Panc1 (cell line): ENCODE results near the gene BLOC1S6. TPM values are rescaled to one million over a fixed set of nuclear protein-coding genes. Genes with fewer than 3 reads are reported as not detected.

Experiments used
- ATAC-seq: fragments of 200-7000 bp; cut with Tn5 transposase; 2 replicates; pipeline ENCODE4 v1.9.1; 2020; ENCODE audit warnings: mild to moderate bottlenecking, moderate library complexity
- BruUV-seq: library from RNA; stranded (reverse); fragments of 400-500 nt; replicated peaks from 2 replicates; lab custom pipeline; 2021; lab: Mats Ljungman, UMichigan
- CTCF ChIA-PET: fragments of 300-600 bp; sonication (Branson Sonifier 250); formaldehyde crosslinking; loops from one replicate; lab custom pipeline; 2022; ENCODE audit warnings: antibody characterized with exemption; lab: Charles Lee
- POLR2A ChIA-PET: fragments of 300-600 bp; sonication (Branson Sonifier 250); formaldehyde crosslinking; loops from one replicate; lab custom pipeline; 2022; ENCODE audit warnings: antibody characterized with exemption; lab: Charles Lee
- DNase-seq: peaks from one replicate; pipeline ENCODE4 v3.0.0-alpha.2; 2010; ENCODE audit warnings: low read depth, low spot score
- H3K27ac ChIP-seq: 2 replicates; pipeline ENCODE4 v1.5.1; 2011; ENCODE audit warnings: mild to moderate bottlenecking, low read length, inconsistent platforms
- H3K27me3 ChIP-seq: fragments of 200-500 bp; sonication (Bioruptor generic); 2 replicates; pipeline ENCODE4 v1.6.0; 2014; ENCODE audit warnings: low read length, inconsistent platforms; ENCODE audit not compliant: control insufficient read depth, insufficient read depth
- H3K36me3 ChIP-seq: fragments of 200-500 bp; sonication (Bioruptor generic); 2 replicates; pipeline ENCODE4 v1.5.1; 2014; ENCODE audit warnings: inconsistent platforms, mild to moderate bottlenecking, low read length, moderate library complexity; ENCODE audit not compliant: control insufficient read depth, insufficient read depth
- H3K4me1 ChIP-seq: 2 replicates; pipeline ENCODE4 v1.5.1; 2011; ENCODE audit warnings: inconsistent platforms, mild to moderate bottlenecking, low read length, moderate library complexity; ENCODE audit not compliant: control insufficient read depth, insufficient read depth
- H3K4me3 ChIP-seq, 2 experiments: 2 replicates each; pipeline ENCODE4 v1.5.1; 2011 to 2012; ENCODE audit warnings: low read depth in 2 of 2, low read length in 2 of 2, mild to moderate bottlenecking in 2 of 2, inconsistent platforms in 1 of 2, moderate library complexity in 1 of 2
- H3K9me3 ChIP-seq: fragments of 200-500 bp; sonication (Bioruptor generic); 2 replicates; pipeline ENCODE4 v1.5.1; 2014; ENCODE audit warnings: low read depth, mild to moderate bottlenecking, inconsistent platforms, low read length, moderate library complexity; ENCODE audit not compliant: control insufficient read depth, insufficient read depth
- CTCF ChIP-seq: fragments of 450-650 bp; IDR thresholded peaks from 2 replicates; pipeline ENCODE4 v1.5.1; 2017; ENCODE audit warnings: mild to moderate bottlenecking
- POLR2AphosphoS5 ChIP-seq: IDR thresholded peaks from 2 replicates; pipeline ENCODE4 v1.6.1; 2012; ENCODE audit warnings: mild to moderate bottlenecking, low read depth, low read length, moderate library complexity
- REST ChIP-seq, 2 experiments: IDR thresholded peaks; 2 replicates each; pipeline ENCODE4 v1.6.1; 2011 to 2012; ENCODE audit warnings: low read depth in 2 of 2, control low read depth in 1 of 2, low read length in 1 of 2, mild to moderate bottlenecking in 1 of 2, moderate library complexity in 1 of 2; ENCODE audit not compliant: insufficient read depth in 1 of 2
- SIN3A ChIP-seq: IDR thresholded peaks from 2 replicates; pipeline ENCODE4 v1.6.1; 2012; ENCODE audit warnings: low read depth, mild to moderate bottlenecking, low read length, moderate library complexity, borderline replicate concordance; ENCODE audit not compliant: insufficient read depth
- TCF7L2 ChIP-seq: IDR thresholded peaks from 2 replicates; pipeline ENCODE4 v1.6.1; 2011; ENCODE audit warnings: mild to moderate bottlenecking, low read depth, low read length, inconsistent platforms
- in situ Hi-C: cut with HindIII; loops from 2 replicates; pipeline ENCODE4 v1.10.0; 2016; ENCODE audit warnings: low sequenced_read_pairs, low pct_unique_long_range_greater_than_20kb
- intact Hi-C: fragments of 100-400 bp; cut with micrococcal nuclease; formaldehyde crosslinking; loops from one replicate; pipeline ENCODE4 v1.10.0; 2022; ENCODE audit not compliant: unreplicated experiment
- total RNA-seq: library from RNA; stranded (reverse); gene quantifications from one replicate; pipeline ENCODE4 v1.2.1, GENCODE V29; 2021; ENCODE audit not compliant: unreplicated experiment

The BLOC1S6 gene
- total RNA-seq, 1 experiment from 2014 or later, result 52.0 TPM

GRCh38 chr15:45588219-45588875 is 1.2 kb downstream of the BLOC1S6 start:
- BruUV-seq, result no TSS peak
- peaks cover 26% of the 10 kb centered on the region for H3K4me1 ChIP-seq
- ChIA-PET POLR2A (interaction anchor here (0.6 kb wide), 1 partner anchor 23 kb away, joined by 3 read pairs; no protein-coding TSS in a partner anchor), CTCF (no interaction called here)
- no peaks in the 10 kb centered on the region for H3K9me3 ChIP-seq
- TF ChIP-seq TCF7L2 (no peak), POLR2AphosphoS5 (no peak), SIN3A (no peak), CTCF (no peak), REST (IDR thresholded peaks at IDR 0.05; ENCODE audit: insufficient read depth in 1 of 2, low read depth in 2 of 2, low read length in 1 of 2) (no peak)
- in situ Hi-C loops (no loop called here), intact Hi-C loops (no loop called here)
- H3K36me3 ChIP-seq, result peaks cover 3% of the 10 kb centered on the region; the same call in 1 of the 2 replicates
- H3K27me3 ChIP-seq, result no peaks in the 10 kb centered on the region
- ATAC-seq (no peak), DNase-seq (no peak)
- peak overlapping the region; percentile 92 to 100 for H3K4me3 ChIP-seq
- peak overlapping the region; percentile 98 for H3K27ac ChIP-seq

- in situ Hi-C loops, result no loop called here
- DNase-seq, result no peak
- CTCF ChIA-PET, result no interaction called here
- no peak for ATAC-seq
- peaks cover 3% of the 10 kb centered on the region; the same call in 1 of the 2 replicates for H3K36me3 ChIP-seq
- H3K27ac ChIP-seq, result peak overlapping the region; percentile 62
- peaks cover 26% of the 10 kb centered on the region for H3K4me1 ChIP-seq
- H3K27me3 ChIP-seq, result no peaks in the 10 kb centered on the region
- TF ChIP-seq SIN3A (no peak), POLR2AphosphoS5 (no peak), REST (IDR thresholded peaks at IDR 0.05; ENCODE audit: insufficient read depth in 1 of 2, low read depth in 2 of 2, low read length in 1 of 2) (no peak), TCF7L2 (no peak), CTCF (no peak)
- BruUV-seq, result no TSS peak
- POLR2A ChIA-PET, result no interaction called here
- H3K4me3 ChIP-seq, result peak overlapping the region; percentile 92 to 100; a peak in 3 of 4 replicates
- intact Hi-C loops, result no loop called here
- no peaks in the 10 kb centered on the region for H3K9me3 ChIP-seq
These were observed 2.1 kb downstream of the BLOC1S6 start for GRCh38 chr15:45589256-45589655.
